Activated CD8-positive, alpha-beta memory T cell treated with anti-CD3 and anti-CD28 coated beads, Interleukin-2, amount 10 ng/mL, durations not matched to agents 7 days and 5 days (primary cell): ENCODE results near the gene ESAM. TPM values are rescaled to one million over a fixed set of nuclear protein-coding genes. Genes with fewer than 3 reads are reported as not detected.

ENCODE experiments used
- ATAC-seq: fragments of 150-1000 bp; cut with Tn5 transposase; one replicate; pipeline ENCODE4 v1.10.0; 2021; ENCODE audit warnings: moderate library complexity
- CTCF ChIA-PET: fragments of 350-600 bp; sonication (Branson Sonifier 250); formaldehyde crosslinking; loops from one replicate; lab custom pipeline; 2021; ENCODE audit warnings: antibody characterized with exemption; lab: Charles Lee
- DNase-seq: peaks from one replicate; pipeline ENCODE4 v3.0.0-alpha.2; 2020
- H3K27ac Mint-ChIP-seq: one replicate; pipeline ENCODE4 v1.8.0; 2021; ENCODE audit warnings: mild to moderate bottlenecking, mixed read lengths
- H3K27me3 Mint-ChIP-seq: one replicate; pipeline ENCODE4 v1.8.0; 2021; ENCODE audit warnings: mixed read lengths
- H3K36me3 Mint-ChIP-seq: one replicate; pipeline ENCODE4 v1.8.0; 2021; ENCODE audit warnings: mild to moderate bottlenecking, mixed read lengths
- H3K4me1 Mint-ChIP-seq: one replicate; pipeline ENCODE4 v1.8.0; 2021; ENCODE audit warnings: mixed read lengths
- H3K4me3 Mint-ChIP-seq: one replicate; pipeline ENCODE4 v1.8.0; 2021; ENCODE audit warnings: mild to moderate bottlenecking, moderate library complexity, mixed read lengths
- H3K9me3 Mint-ChIP-seq: one replicate; pipeline ENCODE4 v1.8.0; 2022; ENCODE audit warnings: low read depth, mixed read lengths
- total RNA-seq, 2 experiments: library from RNA; stranded (reverse); gene quantifications; one replicate each; pipeline ENCODE4 v1.2.3, GENCODE V29; 2021

The ESAM gene, protein sequence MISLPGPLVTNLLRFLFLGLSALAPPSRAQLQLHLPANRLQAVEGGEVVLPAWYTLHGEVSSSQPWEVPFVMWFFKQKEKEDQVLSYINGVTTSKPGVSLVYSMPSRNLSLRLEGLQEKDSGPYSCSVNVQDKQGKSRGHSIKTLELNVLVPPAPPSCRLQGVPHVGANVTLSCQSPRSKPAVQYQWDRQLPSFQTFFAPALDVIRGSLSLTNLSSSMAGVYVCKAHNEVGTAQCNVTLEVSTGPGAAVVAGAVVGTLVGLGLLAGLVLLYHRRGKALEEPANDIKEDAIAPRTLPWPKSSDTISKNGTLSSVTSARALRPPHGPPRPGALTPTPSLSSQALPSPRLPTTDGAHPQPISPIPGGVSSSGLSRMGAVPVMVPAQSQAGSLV
- total RNA-seq: under 1 TPM; 0.16 to 0.76 TPM

DNA sequence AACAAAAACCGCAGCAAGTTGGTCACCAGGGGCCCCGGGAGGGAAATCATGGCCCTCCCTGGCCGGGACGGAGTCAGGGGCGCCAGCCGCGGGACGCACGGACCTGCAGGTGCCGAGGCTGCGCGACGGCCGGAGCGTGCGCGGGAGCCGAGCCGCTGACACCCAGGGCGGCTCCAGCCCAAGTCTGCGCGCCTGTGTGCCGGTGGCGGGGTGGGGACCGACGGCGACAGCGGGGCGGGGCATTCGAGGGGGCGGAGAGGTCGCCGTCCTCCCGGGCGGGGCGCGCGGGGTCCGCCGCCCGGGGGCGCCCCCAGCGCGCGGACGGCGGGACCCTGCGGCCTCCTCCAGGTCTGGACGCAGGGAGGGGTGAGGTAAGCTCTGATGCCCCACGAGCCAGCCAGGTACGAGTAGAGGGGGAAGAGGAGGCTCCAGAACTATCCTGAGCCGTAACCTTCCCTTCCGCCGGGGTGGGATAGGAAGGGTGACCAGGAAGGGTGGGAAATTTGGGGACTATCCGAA lies at the start of gene ESAM:
TSS of gene ESAM (minus strand) at position 186 of the 519 bp plus-strand sequence. CDS start at position 50, 136 bp downstream.
- no peak within 1 kb of the TSS for H3K27ac Mint-ChIP-seq
- CTCF ChIA-PET: interaction anchor here (0.7 to 18.4 kb wide), 24 partner anchors 10 to 122 kb away, joined by 3 to 216 read pairs (median 5); partner anchors contain the start of genes MSANTD2, NRGN, SIAE and SPA17
- DNase-seq: peak; percentile 79
- peaks cover 19% of the 10 kb centered on the region for H3K4me1 Mint-ChIP-seq
- H3K36me3 Mint-ChIP-seq: peaks cover 1% of the 10 kb centered on the region
- peaks cover 42% of the 10 kb centered on the region for H3K27me3 Mint-ChIP-seq
- H3K4me3 Mint-ChIP-seq: peak within 1 kb of the TSS; percentile 74
- H3K9me3 Mint-ChIP-seq: no peaks in the 10 kb centered on the region
- ATAC-seq: peak; percentile 89

DNA sequence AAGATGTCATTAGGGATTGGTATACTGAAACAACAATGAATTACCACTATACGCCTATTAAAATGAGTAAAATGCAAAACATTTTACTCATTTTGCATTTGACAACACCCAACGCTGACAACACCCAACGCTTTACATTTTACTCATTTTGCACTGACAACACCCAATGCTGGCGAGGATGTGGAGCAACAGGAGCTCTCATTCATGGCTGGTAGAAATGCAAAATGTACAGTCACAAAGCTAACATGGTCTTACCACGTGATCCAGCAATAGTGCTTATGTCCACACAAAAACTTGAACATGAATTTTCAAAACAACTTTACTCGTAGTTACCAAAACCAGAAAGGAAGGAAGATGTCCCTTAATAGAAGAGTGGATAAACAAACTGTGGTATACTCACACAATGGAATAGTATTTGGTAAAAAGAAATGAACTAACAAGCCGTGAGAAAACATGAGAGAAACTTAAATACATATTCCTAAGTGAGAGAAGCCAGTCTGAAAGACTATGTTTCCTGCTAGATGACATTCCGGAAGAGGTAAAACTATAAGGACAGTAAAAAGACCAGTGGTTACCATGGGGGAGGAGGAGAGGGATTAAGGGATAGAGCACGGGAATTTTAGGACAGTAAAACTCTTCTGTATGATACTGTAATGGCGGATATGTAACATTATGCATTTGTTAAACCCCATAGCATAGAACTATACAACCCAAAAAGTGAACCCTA lies 49.5 kb upstream of the ESAM start:
- Mint-ChIP-seq H3K4me3 (no peak overlapping the region), H3K27me3 (peaks cover 52% of the 10 kb centered on the region), H3K36me3 (no peaks in the 10 kb centered on the region), H3K27ac (no peak overlapping the region), H3K4me1 (peaks cover 2% of the 10 kb centered on the region), H3K9me3 (no peaks in the 10 kb centered on the region)
- ATAC-seq: no peak
- no peak for DNase-seq
- CTCF ChIA-PET: interaction anchor here (0.5 kb wide), 1 partner anchor 39 kb away, joined by 3 read pairs; no protein-coding TSS in a partner anchor

DNA sequence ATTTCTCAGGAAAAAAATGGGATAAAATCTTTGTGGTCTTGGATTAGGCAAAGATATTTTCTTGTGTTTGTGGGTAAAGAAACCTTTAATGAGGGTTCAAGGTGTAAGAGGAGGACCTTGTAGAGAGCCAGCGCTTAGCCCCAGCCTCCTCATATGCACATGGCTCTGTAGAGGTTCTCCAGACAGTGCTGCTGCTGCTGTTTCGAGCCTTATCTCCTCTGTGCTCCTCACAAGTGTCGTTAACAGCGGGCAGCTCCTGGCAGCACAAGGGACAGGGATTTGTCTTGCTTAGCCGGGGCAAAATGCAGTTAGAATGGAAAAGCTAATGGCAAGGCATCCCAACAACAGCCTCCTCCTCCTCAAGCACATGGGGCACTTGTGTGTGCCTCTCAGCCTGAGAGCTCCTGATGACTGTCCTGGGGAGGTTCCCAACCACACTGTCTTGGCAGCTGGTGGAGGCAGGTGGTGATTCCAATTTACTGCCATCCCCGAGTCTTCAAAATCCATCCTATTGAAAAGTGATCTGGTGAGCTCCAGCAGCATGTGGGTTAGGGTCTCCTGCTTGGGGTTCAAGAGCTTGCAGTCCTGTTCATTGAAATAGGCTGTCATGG lies 45.7 kb upstream of the ESAM start:
- DNase-seq (no peak), ATAC-seq (no peak)
- CTCF ChIA-PET: interaction anchor here (1.3 kb wide), 1 partner anchor 62 kb away, joined by 3 read pairs; no protein-coding TSS in a partner anchor
- H3K4me1 Mint-ChIP-seq: no peaks in the 10 kb centered on the region
- H3K27me3 Mint-ChIP-seq: peaks cover 28% of the 10 kb centered on the region
- H3K4me3 Mint-ChIP-seq: no peak overlapping the region
- no peaks in the 10 kb centered on the region for H3K9me3 Mint-ChIP-seq
- H3K27ac Mint-ChIP-seq: no peak overlapping the region
- H3K36me3 Mint-ChIP-seq: no peaks in the 10 kb centered on the region

DNA sequence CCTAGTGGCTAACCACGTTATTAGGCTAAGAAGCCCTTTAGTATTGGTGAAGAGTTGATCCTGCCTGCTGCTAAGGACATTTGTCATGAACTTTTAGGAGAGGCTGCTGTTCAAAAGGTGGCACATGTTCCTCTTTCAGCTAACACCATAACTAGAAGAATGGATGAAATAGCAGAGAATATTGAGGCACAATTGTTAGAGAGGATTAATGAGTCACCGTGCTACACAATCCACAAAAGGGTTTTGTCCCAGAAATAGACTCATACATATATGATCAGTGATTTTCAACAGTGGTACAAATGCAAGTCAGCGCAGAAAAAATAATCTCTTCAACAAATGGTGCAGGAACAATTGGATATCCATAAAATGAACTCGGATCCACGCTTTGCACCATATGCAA lies 45.1 kb upstream of the ESAM start:
- peaks cover 25% of the 10 kb centered on the region for H3K27me3 Mint-ChIP-seq
- H3K4me3 Mint-ChIP-seq: no peak overlapping the region
- H3K36me3 Mint-ChIP-seq: no peaks in the 10 kb centered on the region
- ATAC-seq (no peak), DNase-seq (no peak)
- H3K4me1 Mint-ChIP-seq: no peaks in the 10 kb centered on the region
- CTCF ChIA-PET: interaction anchor here (1.3 to 2.2 kb wide), 2 partner anchors 13 to 44 kb away, joined by 5 to 10 read pairs; no protein-coding TSS in a partner anchor
- no peak overlapping the region for H3K27ac Mint-ChIP-seq
- H3K9me3 Mint-ChIP-seq: no peaks in the 10 kb centered on the region

DNA sequence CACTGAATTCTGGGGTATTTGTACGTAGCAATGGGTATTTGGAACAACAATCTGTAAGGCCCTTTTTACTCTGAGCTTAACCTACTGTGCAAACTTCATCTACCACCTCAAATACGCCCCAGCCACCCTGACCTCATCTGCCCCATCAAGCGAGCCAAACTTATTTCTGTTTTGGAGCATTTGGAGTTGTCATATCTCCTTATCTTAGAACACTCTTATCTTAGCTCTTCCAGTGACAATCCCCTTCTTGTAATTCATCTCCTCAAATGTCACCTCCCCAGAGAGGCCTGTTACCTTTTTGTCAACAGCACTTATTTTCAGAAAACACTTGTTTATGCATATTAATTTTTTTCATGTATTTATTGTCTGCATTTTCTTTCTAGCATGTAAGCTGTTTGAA lies 42.8 kb upstream of the ESAM start:
- H3K4me1 Mint-ChIP-seq: peaks cover 11% of the 10 kb centered on the region
- CTCF ChIA-PET: interaction anchor here (1.0 to 2.2 kb wide), 4 partner anchors 9 to 46 kb away, joined by 4 to 10 read pairs (median 4); no protein-coding TSS in a partner anchor

DNA sequence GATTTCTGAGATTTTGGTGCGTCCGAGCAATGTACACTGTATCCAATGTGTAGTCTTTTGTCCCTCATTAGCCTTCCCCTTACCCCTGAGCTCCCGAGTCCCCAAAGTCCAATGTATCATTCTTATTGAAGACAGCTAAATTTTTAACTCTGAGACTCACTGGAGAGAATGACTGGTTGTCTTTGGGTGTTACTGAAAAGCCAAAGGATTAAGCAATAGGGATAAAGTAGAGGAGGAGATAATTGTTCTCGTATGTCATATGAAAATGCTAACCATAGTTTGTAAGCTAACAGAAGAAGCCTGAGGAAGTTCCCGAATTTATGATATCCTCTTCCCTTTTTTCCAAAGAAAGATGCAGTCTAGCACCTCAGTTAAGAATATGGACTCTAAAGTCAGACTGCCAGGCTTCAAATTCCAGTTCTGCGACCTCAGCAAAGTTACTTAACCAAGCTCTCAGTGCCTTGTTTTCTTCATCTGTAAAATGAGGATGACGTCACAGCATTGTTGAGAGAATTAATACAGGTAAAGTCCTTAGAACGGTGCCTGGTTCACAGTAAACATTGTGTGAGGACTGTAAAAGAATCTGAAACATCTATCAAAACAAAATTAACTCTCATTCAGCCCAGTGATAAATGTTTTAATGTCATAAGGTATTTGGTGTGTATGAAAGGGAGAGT lies 39.7 kb upstream of the ESAM start:
- DNase-seq (no peak), ATAC-seq (no peak)
- H3K4me1 Mint-ChIP-seq: peaks cover 25% of the 10 kb centered on the region
- H3K27me3 Mint-ChIP-seq: peaks cover 2% of the 10 kb centered on the region
- H3K36me3 Mint-ChIP-seq: no peaks in the 10 kb centered on the region
- CTCF ChIA-PET: interaction anchor here (0.9 to 15.2 kb wide), 8 partner anchors 9 to 160 kb away, joined by 3 to 216 read pairs (median 20); partner anchors contain the start of gene ESAM
- H3K9me3 Mint-ChIP-seq: no peaks in the 10 kb centered on the region
- H3K27ac Mint-ChIP-seq: no peak overlapping the region
- H3K4me3 Mint-ChIP-seq: peak overlapping the region; percentile 16

More for the DNA sequence above, 42.8 kb upstream of the ESAM start:
- peaks cover 11% of the 10 kb centered on the region for H3K27me3 Mint-ChIP-seq
- DNase-seq (no peak), ATAC-seq (no peak)
- no peak overlapping the region for H3K4me3 Mint-ChIP-seq
- H3K9me3 Mint-ChIP-seq: no peaks in the 10 kb centered on the region
- H3K27ac Mint-ChIP-seq: no peak overlapping the region
- H3K36me3 Mint-ChIP-seq: no peaks in the 10 kb centered on the region

DNA sequence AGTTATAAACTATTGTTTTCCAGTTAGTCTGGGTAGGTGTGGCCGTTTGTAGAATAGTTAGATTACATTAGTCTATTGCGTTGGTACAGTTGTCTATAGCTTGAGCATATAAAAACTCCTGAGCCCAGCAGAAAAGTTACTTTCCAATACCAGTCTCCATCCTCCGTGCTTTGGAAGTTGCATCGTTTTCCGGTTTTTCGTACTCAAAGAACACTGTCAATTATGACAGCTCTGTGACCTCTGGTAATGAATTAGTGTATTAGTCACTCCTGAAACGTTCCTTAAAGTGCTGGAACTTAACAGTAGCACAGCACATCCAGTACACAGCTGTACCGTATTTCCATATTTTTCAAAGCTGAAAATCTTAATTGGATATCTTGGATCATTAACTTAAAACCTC lies 38.9 kb upstream of the ESAM start:
- Mint-ChIP-seq H3K4me3 (peak overlapping the region; percentile 79), H3K36me3 (no peaks in the 10 kb centered on the region), H3K4me1 (peaks cover 25% of the 10 kb centered on the region), H3K27me3 (peaks cover 2% of the 10 kb centered on the region), H3K27ac (peak overlapping the region; percentile 81), H3K9me3 (no peaks in the 10 kb centered on the region)
- DNase-seq (no peak), ATAC-seq (no peak)
- CTCF ChIA-PET: interaction anchor here (0.9 to 15.2 kb wide), 12 partner anchors 8 to 159 kb away, joined by 3 to 216 read pairs (median 4); partner anchors contain the start of genes ESAM, SIAE and SPA17

DNA sequence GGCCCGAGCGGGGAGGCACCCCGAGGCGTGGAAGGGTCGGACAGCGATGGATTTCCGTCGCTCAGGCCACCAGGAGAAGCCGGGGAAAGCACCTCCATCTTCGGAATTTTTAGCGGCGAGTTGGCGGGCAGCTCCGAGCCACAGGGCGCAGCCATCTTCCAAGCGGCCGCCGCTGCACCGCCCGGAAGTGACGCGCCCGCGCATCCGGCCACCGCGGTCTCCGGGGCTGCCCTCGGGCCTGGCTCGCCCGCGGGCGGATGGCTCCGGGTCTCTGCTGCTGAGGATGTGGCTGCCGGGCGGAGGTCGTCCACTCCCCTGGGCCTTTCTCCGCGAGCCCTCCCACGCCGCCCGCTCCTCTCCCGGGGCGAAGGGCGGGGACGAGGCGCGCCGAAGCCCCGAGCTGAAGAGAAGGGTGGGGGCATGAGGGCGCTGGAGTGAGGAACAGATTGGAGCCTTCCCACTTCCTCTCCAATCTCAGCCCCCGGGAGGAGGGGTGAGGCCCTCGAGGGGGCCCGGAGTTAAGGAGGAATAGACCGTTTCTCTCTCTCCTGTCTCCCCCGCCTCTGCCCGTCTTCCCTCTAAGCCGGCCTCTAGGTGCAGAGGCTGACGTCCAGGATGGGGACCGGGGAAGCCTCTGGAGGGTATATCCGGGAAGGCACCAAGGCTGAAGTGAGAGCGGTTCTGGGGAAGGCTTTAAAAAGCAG lies 38.3 kb upstream of the ESAM start, which contains the start of gene MSANTD2:
TSS of gene MSANTD2 (minus strand) at position 181 of the 704 bp plus-strand sequence. CDS start at position 155, 26 bp downstream.
- H3K27ac Mint-ChIP-seq: peak within 1 kb of the TSS; percentile 90
- peak; percentile 86 for DNase-seq
- H3K36me3 Mint-ChIP-seq: no peaks in the 10 kb centered on the region
- H3K9me3 Mint-ChIP-seq: no peaks in the 10 kb centered on the region
- ATAC-seq: peak; percentile 91
- peaks cover 2% of the 10 kb centered on the region for H3K27me3 Mint-ChIP-seq
- H3K4me3 Mint-ChIP-seq: peak within 1 kb of the TSS; percentile 82
- H3K4me1 Mint-ChIP-seq: peaks cover 25% of the 10 kb centered on the region
- CTCF ChIA-PET: interaction anchor here (0.7 to 15.2 kb wide), 11 partner anchors 10 to 152 kb away, joined by 3 to 216 read pairs (median 4); partner anchors contain the start of genes ESAM, SIAE and SPA17

DNA sequence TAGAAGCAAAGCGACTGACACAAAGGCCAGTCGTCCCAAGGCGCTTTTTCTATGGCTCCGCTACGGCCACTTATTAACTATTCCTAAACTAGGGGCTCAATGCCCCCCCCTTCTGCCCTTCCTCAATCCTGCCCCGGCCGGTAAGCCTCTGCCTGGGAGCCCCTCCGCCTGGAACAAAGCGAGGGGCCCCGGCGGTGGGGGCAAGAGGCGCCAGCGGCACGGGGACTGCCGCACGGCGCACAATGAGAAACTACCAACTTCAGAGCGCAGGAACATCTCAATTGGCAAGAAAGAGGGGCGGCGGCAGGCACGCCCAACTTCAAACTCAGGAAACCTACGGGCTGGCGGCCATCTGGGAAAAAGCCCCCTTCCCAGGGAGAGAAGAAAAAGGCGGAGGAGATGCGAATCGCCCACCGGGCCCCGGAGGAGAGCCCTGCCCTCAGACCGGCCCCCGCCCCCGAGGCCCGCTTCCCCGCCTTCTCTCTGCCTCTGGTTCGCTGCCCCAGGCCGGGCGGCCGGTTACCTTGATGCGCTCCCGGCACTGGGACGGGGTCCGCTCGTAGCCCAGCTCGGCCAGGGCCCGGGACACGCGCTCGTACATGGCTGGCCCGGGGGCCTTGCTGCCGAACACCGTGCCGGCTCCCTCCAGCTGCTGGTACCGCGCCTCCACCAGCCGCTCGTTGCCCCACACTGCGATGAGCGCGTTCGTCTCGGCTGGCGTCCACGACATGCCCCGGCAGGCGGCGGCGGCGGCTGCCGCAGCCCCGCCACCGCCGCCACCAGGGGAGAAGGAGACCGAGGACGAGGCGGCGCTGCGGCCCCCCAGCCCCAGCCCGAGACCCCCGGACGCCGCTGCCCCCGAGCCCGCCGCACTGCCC lies 37.5 kb upstream of the ESAM start:
- ATAC-seq (peak; percentile 69), DNase-seq (peak; percentile 61)
- no peaks in the 10 kb centered on the region for H3K36me3 Mint-ChIP-seq
- H3K4me1 Mint-ChIP-seq: peaks cover 25% of the 10 kb centered on the region
- H3K27me3 Mint-ChIP-seq: peaks cover 2% of the 10 kb centered on the region
- H3K9me3 Mint-ChIP-seq: no peaks in the 10 kb centered on the region
- CTCF ChIA-PET: interaction anchor here (0.7 to 15.2 kb wide), 10 partner anchors 9 to 151 kb away, joined by 3 to 216 read pairs (median 5); partner anchors contain the start of gene ESAM
- H3K27ac Mint-ChIP-seq: peak overlapping the region; percentile 90
- H3K4me3 Mint-ChIP-seq: peak overlapping the region; percentile 82

DNA sequence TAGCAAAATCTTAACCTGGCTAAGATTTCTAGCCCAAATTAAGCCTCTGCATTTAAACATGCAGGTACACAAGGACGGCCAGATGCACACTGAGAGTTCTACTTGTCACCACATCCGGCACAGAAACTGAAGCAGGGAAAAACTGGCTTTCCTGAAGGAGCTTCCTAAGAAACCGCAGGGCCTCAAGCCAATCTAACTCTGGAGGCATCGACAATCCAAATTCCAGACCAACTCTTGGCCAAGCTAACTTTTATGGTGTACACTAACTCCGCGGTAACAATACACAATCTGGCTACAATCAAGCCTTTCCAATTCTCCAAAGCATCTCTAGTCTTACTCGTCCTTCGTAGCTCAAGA lies 36.9 kb upstream of the ESAM start:
- no peak for ATAC-seq
- H3K27me3 Mint-ChIP-seq: peaks cover 2% of the 10 kb centered on the region
- H3K27ac Mint-ChIP-seq: peak overlapping the region; percentile 90
- H3K4me1 Mint-ChIP-seq: peaks cover 28% of the 10 kb centered on the region
- CTCF ChIA-PET: interaction anchor here (0.9 to 15.2 kb wide), 8 partner anchors 10 to 129 kb away, joined by 3 to 216 read pairs (median 20); partner anchors contain the start of gene ESAM
- peak overlapping the region; percentile 82 for H3K4me3 Mint-ChIP-seq
- no peaks in the 10 kb centered on the region for H3K9me3 Mint-ChIP-seq
- DNase-seq: peak; percentile 46
- H3K36me3 Mint-ChIP-seq: no peaks in the 10 kb centered on the region

DNA sequence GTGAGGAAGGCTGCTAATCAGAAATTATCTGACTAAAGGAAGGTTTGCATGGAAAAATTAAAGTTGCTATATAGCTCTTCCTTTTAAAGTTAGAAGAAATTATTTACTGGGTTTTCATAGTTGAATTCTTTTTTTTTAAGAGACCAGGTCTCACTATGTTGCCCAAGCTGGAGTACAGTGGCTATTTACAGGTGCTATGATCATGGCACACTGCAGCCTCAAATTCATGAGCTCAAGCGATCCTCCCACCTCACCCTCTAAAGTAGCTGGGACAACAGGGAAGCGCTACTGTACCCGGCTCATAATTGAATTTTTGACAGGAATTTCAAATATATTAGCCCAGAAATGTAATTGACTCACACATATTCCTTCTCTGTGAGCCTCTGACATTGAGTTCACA lies 34.2 kb upstream of the ESAM start:
- ATAC-seq (no peak), DNase-seq (no peak)
- Mint-ChIP-seq H3K36me3 (no peaks in the 10 kb centered on the region), H3K27ac (no peak overlapping the region), H3K27me3 (no peaks in the 10 kb centered on the region), H3K4me1 (peaks cover 40% of the 10 kb centered on the region), H3K9me3 (no peaks in the 10 kb centered on the region), H3K4me3 (no peak overlapping the region)
- CTCF ChIA-PET: interaction anchor here (0.8 to 15.2 kb wide), 4 partner anchors 34 to 126 kb away, joined by 3 to 216 read pairs (median 44); partner anchors contain the start of gene ESAM
